Measurements from ENCODE around the gene NOXA1. TPM values are rescaled to one million over a fixed set of nuclear protein-coding genes. Genes with fewer than 3 reads are reported as not detected.
"Not testable (repeated sequence)": the region's sequence is repeated elsewhere in the genome, so short reads cannot be mapped to it uniquely, and the experiment has no call there.

NOXA1 gene
- total RNA-seq, 2 experiments from 2014 or later, result 0.66 to 0.76 TPM

- H3K27ac Mint-ChIP-seq, result no peak overlapping the region
- H3K4me3 Mint-ChIP-seq, result no peak overlapping the region
- no peaks in the 10 kb centered on the region for H3K36me3 Mint-ChIP-seq
- H3K27me3 Mint-ChIP-seq, result peaks cover 6% of the 10 kb centered on the region
- H3K9me3 Mint-ChIP-seq, result no peaks in the 10 kb centered on the region
- no peak for DNase-seq
- H3K4me1 Mint-ChIP-seq, result peaks cover 2% of the 10 kb centered on the region
These were observed 14.4 kb upstream of the NOXA1 start for GRCh38 chr9:137408651-137409405.

DNA sequence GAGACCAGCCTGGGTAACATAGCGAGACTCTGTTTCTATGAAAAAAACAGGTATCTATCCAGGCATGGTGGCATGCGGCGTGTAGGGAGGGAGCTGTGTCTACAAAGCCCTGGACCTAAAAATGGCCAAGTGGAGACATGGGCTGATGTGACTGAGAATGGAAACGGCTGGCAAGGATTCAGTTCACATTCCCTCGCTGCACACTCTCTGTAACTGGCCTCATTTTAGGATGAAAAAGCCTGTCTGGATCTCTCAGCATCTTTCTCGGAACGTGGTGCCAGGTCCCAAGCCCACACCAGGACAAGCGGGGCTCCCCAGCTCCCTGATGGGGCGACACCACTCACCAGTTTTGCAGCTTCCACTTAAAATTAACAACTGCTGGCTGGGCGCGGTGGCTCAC, 13.7 kb upstream of the NOXA1 start:
- no peaks in the 10 kb centered on the region for H3K9me3 Mint-ChIP-seq
- H3K4me3 Mint-ChIP-seq, result no peak overlapping the region

GRCh38 chr9:137410236-137410890, 12.8 kb upstream of the NOXA1 start:
- H3K36me3 Mint-ChIP-seq, DNase-seq, H3K4me1 Mint-ChIP-seq, H3K9me3 Mint-ChIP-seq, H3K4me3 Mint-ChIP-seq, H3K27me3 Mint-ChIP-seq, H3K27ac Mint-ChIP-seq: not testable (repeated sequence)

More for the DNA sequence above, 13.7 kb upstream of the NOXA1 start:
- Mint-ChIP-seq H3K27me3 (peaks cover 6% of the 10 kb centered on the region), H3K27ac (no peak overlapping the region), H3K4me1 (peaks cover 2% of the 10 kb centered on the region), H3K36me3 (peaks cover 1% of the 10 kb centered on the region)
- no peak for DNase-seq

DNA sequence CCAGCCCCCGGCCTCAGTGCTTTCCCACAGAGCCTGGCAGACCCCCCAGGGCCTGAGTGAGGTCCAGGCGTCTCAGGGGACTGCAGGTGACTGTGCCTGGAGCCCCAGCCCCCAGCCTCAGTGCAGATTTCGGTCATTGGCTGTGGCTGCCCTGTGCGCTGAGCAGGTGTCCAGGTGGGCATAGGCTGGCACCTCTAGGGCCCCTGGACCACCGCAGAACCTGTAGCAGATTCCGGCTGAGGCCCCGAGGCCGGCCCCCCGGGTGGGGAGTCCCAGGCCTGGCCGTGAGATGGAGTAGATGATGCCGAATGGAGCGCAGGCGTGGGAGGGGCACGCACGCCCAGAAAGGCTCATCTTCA, 12.3 kb upstream of the NOXA1 start:
- Mint-ChIP-seq H3K27ac (no peak overlapping the region), H3K36me3 (peaks cover 2% of the 10 kb centered on the region), H3K4me3 (no peak overlapping the region), H3K27me3 (peaks cover 5% of the 10 kb centered on the region), H3K9me3 (no peaks in the 10 kb centered on the region), H3K4me1 (peaks cover 2% of the 10 kb centered on the region)
- no peak for DNase-seq

DNA sequence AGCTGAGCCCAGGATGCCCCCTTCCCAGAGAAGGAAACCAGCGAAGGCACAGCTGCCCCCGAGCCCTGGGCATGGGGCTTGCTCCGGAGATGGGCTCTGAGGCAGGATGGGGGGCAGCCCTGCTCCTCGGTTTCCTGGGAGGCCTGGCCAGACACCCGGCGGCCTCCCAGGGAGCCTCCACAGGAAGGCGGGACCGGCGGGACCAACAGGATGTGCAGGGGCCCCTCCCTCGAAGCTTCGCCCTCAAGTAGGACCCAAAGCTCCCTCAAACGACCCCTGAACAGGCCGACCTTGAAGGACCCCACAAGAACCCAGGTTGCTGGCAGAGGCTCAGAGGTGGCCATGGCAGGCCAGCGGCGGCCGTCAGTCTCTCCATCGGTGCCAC, 11.9 kb upstream of the NOXA1 start:
- DNase-seq, result no peak
- no peak overlapping the region for H3K27ac Mint-ChIP-seq
- H3K27me3 Mint-ChIP-seq, result peaks cover 1% of the 10 kb centered on the region
- no peaks in the 10 kb centered on the region for H3K9me3 Mint-ChIP-seq
- peaks cover 2% of the 10 kb centered on the region for H3K4me1 Mint-ChIP-seq
- H3K4me3 Mint-ChIP-seq, result no peak overlapping the region
- peaks cover 2% of the 10 kb centered on the region for H3K36me3 Mint-ChIP-seq

GRCh38 chr9:137411645-137412380, 11.4 kb upstream of the NOXA1 start:
- Mint-ChIP-seq H3K27me3 (no peaks in the 10 kb centered on the region), H3K9me3 (no peaks in the 10 kb centered on the region), H3K36me3 (peaks cover 2% of the 10 kb centered on the region), H3K27ac (no peak overlapping the region), H3K4me3 (no peak overlapping the region), H3K4me1 (peaks cover 2% of the 10 kb centered on the region)
- DNase-seq, result peak; percentile 64

DNA sequence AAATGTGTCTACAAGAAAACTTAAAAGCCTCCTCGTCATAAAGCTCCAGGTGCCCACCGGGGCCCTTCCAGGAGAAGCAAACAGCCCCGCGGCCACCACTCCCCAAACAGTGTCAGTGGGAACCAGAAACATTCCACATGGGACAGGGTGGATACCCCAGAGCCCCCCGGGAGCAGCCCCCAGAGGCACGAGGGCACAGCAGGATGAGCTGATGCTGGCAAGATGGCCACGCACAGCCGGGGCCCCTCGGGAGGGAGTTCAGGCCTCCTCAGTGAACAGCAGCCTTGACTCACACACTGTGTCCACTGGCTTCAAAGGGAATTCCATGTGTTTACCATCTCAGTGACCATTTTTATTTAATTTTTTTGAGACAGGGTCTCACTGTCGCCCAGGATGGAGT, 10.8 kb upstream of the NOXA1 start:
- Mint-ChIP-seq H3K36me3 (peaks cover 2% of the 10 kb centered on the region), H3K27me3 (no peaks in the 10 kb centered on the region), H3K9me3 (no peaks in the 10 kb centered on the region), H3K27ac (no peak overlapping the region), H3K4me1 (peaks cover 2% of the 10 kb centered on the region), H3K4me3 (no peak overlapping the region)
- no peak for DNase-seq

DNA sequence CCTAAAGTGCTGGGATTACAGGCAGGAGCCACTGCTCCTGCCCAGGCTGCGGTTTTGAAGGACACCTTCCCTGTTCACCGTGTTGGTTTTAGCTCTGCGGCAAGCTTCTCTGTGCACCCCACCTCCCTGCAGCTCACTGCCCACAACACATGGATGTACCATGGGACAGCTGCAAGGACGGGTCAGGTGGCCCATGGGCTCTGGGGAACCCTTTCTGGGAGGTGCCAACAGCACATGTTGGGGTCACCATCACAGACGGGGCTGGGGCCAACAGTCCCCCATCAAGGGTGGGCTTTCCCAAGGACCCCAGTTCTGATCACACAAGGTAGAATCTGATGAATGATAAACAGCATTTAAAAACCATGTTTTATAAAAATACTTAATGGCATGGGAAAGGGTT, 7.7 kb upstream of the NOXA1 start:
- Mint-ChIP-seq H3K4me3 (no peak overlapping the region), H3K36me3 (peaks cover 2% of the 10 kb centered on the region), H3K27ac (no peak overlapping the region)

GRCh38 chr9:137416006-137416562, 7.1 kb upstream of the NOXA1 start:
- H3K27me3 Mint-ChIP-seq, result no peaks in the 10 kb centered on the region
- no peaks in the 10 kb centered on the region for H3K9me3 Mint-ChIP-seq
- DNase-seq, result no peak
- H3K4me3 Mint-ChIP-seq, result no peak overlapping the region
- peaks cover 2% of the 10 kb centered on the region for H3K36me3 Mint-ChIP-seq
- peaks cover 2% of the 10 kb centered on the region for H3K4me1 Mint-ChIP-seq
- H3K27ac Mint-ChIP-seq, result no peak overlapping the region

More for the DNA sequence above, 7.7 kb upstream of the NOXA1 start:
- Mint-ChIP-seq H3K9me3 (no peaks in the 10 kb centered on the region), H3K27me3 (no peaks in the 10 kb centered on the region), H3K4me1 (peaks cover 2% of the 10 kb centered on the region)
- no peak for DNase-seq

DNA sequence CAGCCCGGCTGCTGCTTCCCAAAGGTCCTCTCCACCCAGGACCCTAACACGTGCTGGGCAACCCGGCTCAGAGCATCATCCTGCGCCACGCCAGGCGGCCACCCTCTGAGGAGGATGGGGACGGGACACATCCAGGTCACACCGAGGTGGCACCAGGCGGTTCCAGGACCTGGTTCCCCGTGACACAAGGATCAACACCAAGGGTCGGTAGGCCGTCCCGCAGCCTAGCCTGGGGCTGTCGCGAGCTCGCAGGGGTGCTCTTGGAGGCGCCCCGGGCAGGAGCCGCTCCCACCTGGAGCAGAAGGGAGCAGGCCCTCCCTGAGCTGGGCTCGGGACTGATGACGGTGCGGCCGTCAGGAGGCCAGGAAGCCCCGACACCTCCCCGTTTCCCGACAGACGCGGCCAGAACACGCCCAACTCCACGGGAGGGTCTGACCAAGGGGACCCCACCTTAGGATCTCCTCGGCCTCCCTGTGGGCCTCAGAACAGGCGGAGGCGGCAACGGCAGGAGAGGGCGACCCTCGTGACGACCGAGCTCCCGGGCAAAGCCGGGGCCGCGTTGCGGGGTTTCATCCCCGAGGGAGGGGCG, 6.5 kb upstream of the NOXA1 start:
- H3K4me3 Mint-ChIP-seq, result no peak overlapping the region
- no peak overlapping the region for H3K27ac Mint-ChIP-seq
- H3K9me3 Mint-ChIP-seq, result no peaks in the 10 kb centered on the region

GRCh38 chr9:137417161-137418021, 5.8 kb upstream of the NOXA1 start:
- DNase-seq, result no peak
- Mint-ChIP-seq H3K4me1 (peaks cover 9% of the 10 kb centered on the region), H3K9me3 (no peaks in the 10 kb centered on the region), H3K36me3 (peaks cover 2% of the 10 kb centered on the region), H3K4me3 (peak overlapping the region; percentile 67), H3K27ac (peak overlapping the region; percentile 66), H3K27me3 (no peaks in the 10 kb centered on the region)

More for the DNA sequence above, 6.5 kb upstream of the NOXA1 start:
- peaks cover 2% of the 10 kb centered on the region for H3K36me3 Mint-ChIP-seq
- peaks cover 2% of the 10 kb centered on the region for H3K4me1 Mint-ChIP-seq
- DNase-seq, result no peak
- no peaks in the 10 kb centered on the region for H3K27me3 Mint-ChIP-seq

- H3K36me3 Mint-ChIP-seq, result no peaks in the 10 kb centered on the region
- H3K27me3 Mint-ChIP-seq, result peaks cover 4% of the 10 kb centered on the region
- peaks cover 10% of the 10 kb centered on the region for H3K4me1 Mint-ChIP-seq
- peak overlapping the region; percentile 87 for H3K4me3 Mint-ChIP-seq
- H3K27ac Mint-ChIP-seq, result peak overlapping the region; percentile 35
- no peak for DNase-seq
- H3K9me3 Mint-ChIP-seq, result no peaks in the 10 kb centered on the region
These were observed 1.2 kb upstream of the NOXA1 start for GRCh38 chr9:137421838-137422603.

GRCh38 chr9:137423514-137424291, 510 bp downstream of the NOXA1 start:
- Mint-ChIP-seq H3K4me1 (peaks cover 10% of the 10 kb centered on the region), H3K36me3 (no peaks in the 10 kb centered on the region), H3K4me3 (no peak overlapping the region), H3K9me3 (no peaks in the 10 kb centered on the region), H3K27ac (no peak overlapping the region), H3K27me3 (peaks cover 4% of the 10 kb centered on the region)
- DNase-seq, result no peak

Measured in activated naive CD8-positive, alpha-beta T cell treated with anti-CD3 and anti-CD28 coated beads for 36 hours (primary cell).